H1 (cell line): ENCODE data around the gene EYA4. TPM values are rescaled to one million over a fixed set of nuclear protein-coding genes. Genes with fewer than 3 reads are reported as not detected.

ENCODE experiments used
- EZH2 ChIP-seq: fragments of 200-600 bp; sonication (generic); IDR thresholded peaks from 2 replicates; pipeline ENCODE4 v1.7.1; 2012; ENCODE audit warnings: low read depth, mild to moderate bottlenecking, moderate library complexity, low read length, inconsistent platforms; ENCODE audit not compliant: severe bottlenecking
- GABPA ChIP-seq: IDR thresholded peaks from 2 replicates; pipeline ENCODE4 v1.6.1; 2011; ENCODE audit warnings: mild to moderate bottlenecking, low read length, moderate library complexity, borderline replicate concordance; ENCODE audit not compliant: insufficient read depth
- KDM5A ChIP-seq: fragments of 200-600 bp; IDR thresholded peaks from 2 replicates; pipeline ENCODE4 v1.7.1; 2012; ENCODE audit warnings: mild to moderate bottlenecking, low read length, inconsistent platforms, mixed read lengths
- MAFK ChIP-seq: IDR thresholded peaks from 2 replicates; pipeline ENCODE4 v1.6.1; 2012; ENCODE audit warnings: low read depth, mild to moderate bottlenecking, improper control_type of control experiment, low read length
- NANOG ChIP-seq: IDR thresholded peaks from 2 replicates; pipeline ENCODE4 v1.6.1; 2011; ENCODE audit warnings: low read length, low read depth, mild to moderate bottlenecking, inconsistent platforms; ENCODE audit not compliant: insufficient read depth, poor library complexity, severe bottlenecking
- POLR2AphosphoS5 ChIP-seq: IDR thresholded peaks from 2 replicates; pipeline ENCODE4 v1.6.1; 2011; ENCODE audit warnings: low read depth, low read length
- polyA plus RNA-seq, 7 experiments: library from polyadenylated mRNA; depleted of rRNA in 3 of 7; stranded (reverse) in 5 of 7; unstranded in 2 of 7; fragments of >200 nt in 5 of 7; fragments of 200-250 nt in 2 of 7; gene quantifications; 1 replicate in 5 of 7; 2 replicates in 1 of 7; 4 replicates in 1 of 7; pipeline versions ENCODE4 v1.2.1 to v1.2.3, GENCODE V29; 2011 to 2013; ENCODE audit warnings: missing spikeins in 2 of 7, mixed read lengths in 2 of 7
- total RNA-seq: library from RNA; stranded (reverse); fragmentation: NEBNext Ultra II Directional; extraction: Animal tissue kit (Norgen Biotek cat#: 25700); gene quantifications from 2 replicates; pipeline ENCODE4 v1.2.1, GENCODE V29; 2021

Gene EYA4
- total and polyA plus RNA-seq, 2 of the 8 experiments (the other 6 are each of a cell fraction or from before 2014, with no cell fraction given): 0.06 to 0.17 TPM

DNA sequence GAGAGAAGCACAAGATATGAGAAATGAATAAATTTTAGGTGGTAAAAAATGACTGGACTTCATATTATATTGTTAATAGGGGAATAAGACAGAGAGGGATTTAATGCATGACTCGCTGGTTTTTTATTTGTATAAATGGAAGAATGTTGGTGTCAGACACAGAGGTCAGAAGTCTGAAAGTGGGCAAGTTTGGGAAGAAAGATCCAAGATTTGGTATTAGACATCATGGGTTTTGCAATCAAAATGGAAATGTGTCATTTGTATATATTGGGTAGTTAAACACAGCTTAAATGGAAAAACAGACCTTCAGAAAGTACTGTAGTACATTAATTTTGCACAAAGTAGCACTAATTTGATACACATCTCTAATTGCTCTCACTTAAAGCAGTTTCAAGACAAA lies 96.2 kb downstream of the EYA4 start (continued):
- TF ChIP-seq POLR2AphosphoS5 (no peak), GABPA (no peak), KDM5A (no peak), MAFK (no peak), NANOG (no peak), EZH2 (no peak)
